ENCODE data around the gene SUSD2.
"Not testable (repeated sequence)": the region's sequence is repeated elsewhere in the genome, so short reads cannot be mapped to it uniquely, and the experiment has no call there.

SUSD2 gene

DNA sequence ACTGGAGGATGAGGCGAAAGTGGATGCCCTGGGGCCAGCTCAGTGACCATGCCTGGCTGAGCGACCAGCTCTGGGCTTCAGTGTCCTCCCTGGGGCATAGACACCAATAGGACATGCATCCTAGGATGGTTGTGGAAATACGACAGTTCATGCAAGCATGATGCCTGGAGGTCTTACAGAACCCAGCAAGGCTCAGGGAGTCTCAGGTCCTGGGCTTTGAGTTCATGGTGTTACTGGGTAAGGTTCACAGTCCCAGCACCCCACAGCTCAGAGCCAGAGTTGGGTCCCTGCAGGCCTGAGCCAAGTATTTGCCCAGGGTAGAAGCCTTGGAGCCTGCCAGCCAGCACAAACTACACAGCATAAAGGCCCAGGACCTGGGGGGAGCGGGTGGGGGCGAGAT, 4.2 kb upstream of the SUSD2 start:
- DNase-seq: no peak

- no peak for DNase-seq
These were observed 3.8 kb upstream of the SUSD2 start for GRCh38 chr22:24177456-24177855.

DNA sequence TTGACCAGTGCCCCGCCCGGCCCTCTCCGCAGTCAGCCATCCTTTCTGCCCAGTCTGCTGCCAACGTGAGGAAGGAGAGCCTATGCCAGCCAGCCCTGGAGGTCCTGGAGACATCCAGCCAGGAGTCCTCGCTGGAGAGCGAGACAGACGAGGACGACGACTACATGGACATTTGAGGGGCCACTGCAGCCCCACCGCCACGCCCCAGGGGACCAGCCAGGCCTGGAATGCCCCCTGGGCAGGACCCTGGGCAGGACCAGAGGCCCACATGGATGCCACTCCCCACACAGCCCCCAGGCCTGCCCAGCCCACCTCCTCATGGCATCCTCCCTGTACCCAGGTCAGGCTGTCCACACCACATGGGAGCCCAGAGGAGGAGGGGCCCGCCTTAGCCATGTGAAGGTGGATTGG, 3.3 kb upstream of the SUSD2 start:
- no peak for DNase-seq

DNA sequence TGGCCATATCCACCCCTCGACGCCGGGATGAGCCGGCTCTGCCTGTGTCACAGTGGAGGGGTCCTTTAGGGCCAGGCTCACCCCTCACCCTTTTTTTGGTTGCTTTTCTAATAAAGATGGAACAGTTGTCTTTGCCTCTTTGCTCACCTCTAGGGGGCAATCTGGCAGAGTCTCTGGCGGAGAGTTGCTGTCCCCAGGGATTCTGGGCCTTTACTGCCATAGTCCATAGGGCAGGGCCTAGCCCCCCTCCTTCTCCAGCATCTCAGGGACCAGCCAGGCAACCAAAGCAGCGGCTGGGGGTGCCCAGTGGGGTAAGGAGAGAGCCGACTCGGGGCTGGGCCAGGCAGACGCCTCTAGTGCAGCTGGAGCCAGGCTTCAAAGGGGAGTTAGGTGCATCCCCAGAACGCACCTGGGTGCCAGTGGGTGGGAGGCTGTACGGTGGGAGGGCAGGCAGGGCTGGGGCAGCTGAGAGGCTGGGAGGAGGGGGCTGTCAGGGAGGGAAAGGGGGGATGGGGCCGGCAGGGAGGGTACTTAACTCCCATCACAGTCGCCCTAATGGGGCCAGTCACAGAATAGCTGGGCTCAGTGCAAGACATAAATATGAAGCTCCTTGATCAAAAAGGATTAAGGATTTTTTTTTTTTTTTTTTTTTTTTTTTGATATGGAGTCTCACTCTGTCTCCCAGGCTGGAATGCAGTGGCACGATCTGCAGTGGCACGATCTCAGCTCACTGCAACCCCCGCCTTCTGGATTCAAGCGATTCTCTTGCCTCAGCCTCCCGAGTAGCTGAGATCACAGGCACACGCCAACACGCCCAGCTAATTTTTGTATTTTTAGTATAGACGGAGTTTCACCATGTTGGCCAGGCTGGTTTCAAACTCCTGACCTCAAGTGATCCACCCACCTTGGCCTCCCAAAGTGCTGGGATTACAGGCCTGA, 2.5 kb upstream of the SUSD2 start:
- no peak for DNase-seq

DNA sequence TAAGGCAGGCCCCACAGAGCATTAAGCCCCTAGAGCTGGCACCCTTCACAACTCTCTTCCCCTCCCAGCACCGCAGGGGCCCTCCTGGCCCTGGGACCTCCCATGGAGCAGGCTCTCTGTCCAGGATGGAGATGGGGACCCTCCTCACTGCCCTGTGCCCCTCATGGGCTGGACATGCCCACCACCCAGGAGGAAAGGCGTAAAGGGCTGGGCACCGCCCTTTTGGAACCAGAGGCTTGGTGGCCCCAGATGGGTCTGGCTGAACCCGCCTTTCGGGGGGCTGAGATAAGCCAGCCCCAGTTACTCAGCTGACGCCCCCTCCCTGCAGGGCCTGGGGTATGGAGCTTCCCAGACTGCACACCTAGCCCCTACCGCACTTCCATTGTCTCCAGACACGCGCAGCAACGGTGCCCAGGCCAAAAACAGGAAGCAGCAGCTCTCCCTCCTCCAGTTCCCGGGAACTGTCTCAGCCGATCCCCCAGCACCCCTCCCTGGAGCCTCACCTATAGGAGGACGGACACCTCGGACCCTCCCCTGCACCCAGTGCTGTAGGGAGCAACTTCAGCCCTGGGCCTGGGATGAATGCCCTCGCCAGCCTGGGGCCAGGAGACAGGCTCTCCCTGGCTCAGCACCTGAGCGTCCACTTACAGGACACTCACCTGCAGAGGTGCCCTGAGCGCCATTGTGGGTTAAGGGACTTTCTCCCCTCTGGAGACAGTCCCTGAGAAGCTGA, 1.6 kb upstream of the SUSD2 start:
- DNase-seq: no peak

DNA sequence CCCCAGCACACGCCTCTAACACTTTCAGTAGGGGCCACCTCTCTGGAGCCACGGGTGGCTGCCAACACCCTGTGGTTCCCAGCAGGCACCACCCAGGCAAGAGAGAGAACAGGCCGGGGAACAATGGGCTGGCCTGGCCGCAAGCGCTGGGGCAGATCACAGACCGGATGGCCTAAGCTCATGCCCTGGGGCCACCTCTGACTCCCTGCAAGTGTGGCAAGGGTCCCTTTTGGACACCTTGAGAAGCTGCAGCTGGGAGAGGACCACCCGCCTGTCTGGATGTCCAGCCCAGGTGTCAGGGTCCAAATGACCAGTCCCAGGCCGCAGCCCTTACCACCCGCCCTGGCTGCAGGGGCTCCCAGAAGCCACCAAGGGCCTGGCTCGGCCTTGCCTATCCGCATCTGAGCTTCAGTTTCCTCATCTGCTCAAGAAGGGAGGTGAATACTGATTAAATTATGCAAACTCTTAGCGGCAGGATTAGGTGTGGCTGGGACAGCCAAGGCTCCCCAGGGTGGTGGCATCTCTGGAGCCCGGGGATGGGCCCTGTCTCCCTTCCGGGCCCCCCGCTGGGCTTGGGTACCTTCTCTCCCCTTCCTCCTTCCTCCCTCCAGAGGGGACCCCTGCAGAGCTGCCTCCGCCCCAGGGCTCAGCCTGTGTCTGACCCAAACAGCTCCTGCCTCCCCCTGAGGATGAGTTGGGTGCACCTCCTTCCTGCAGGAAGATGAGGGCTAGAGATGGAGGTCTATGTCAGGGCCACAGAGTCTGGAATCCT, 785 bp upstream of the SUSD2 start:
- no peak for DNase-seq

DNA sequence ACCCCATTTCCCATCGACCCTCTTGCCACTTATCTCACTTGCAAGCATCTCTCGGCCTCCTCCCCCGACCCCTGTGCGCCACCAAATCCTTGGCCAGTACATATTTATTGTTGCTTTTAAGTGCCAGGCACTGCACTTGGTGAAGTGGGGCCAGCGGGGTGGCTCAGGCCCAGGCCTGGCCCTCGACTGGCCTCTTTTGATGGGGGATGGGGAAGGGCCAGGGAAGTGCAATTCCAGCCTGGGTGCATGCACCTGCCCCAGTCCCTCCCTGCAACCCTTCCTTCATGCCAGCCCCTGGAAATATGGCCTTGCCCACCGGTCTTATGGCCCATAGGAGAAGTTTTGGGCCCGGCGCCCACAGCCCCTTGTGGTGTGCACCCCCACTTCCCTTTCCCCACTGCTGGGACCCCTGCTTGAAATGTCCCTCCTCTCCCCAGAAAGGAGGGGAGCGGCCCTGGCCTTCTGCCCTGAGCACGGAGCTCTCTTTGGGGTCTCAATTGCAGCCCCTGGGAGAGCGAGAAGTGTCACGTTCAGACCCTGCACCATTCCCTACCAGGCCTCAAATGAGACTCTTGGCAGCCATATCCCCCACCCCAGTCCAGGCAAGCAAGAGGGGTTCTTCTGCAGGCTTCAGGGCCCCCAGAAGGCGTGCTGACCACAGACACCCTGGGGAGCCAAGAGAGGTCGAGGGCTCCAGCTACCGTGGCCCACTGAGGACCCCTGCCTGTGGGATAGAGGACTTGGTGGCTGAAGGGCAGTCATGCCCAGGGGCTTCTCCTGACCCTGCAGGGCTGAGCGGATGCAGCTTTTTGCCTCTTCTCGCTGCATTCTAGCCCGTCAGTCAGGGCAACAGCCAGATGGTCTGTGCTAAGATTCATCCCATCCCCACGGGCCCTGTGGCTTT, 961 bp downstream of the SUSD2 start:
- peak; percentile 14 for DNase-seq

- DNase-seq: not testable (repeated sequence)
These were observed 1.6 kb downstream of the SUSD2 start for GRCh38 chr22:24182900-24183246.

GRCh38 chr22:24183321-24184031, 2.2 kb downstream of the SUSD2 start:
- DNase-seq: no peak

DNA sequence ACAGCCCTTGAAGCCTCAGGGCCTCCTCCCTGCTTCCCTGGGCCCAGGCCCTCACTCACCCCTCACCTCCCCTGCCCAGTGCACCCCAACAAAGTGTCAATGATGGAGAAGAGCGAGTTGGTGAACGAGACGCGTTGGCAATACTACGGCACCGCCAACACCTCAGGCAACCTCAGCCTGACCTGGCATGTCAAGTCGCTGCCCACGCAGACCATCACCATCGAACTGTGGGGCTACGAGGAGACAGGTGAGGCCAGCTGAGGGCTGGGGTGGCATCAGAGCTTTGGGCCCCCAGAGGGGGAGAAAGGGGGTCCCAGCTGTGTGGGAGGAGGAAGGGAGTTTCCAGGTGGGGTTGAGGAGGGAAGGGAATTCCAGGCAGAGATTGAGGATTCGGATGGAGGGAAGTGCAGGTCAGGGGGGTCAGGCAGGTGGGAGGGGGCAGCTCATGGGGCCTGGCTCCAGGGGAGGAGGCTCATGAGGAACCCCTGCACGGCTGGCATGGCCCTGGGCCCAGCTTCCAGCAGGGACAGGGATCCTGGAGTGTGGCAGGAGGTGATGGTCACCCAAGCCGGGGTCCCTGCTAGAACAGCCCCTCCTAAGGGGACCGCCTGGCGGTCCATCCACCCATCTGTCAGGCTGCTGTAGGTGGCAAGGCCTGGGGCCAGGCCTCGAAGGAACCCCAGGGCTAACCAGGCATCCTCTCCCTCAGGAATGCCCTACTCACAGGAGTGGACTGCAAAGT, 2.9 kb downstream of the SUSD2 start:
- DNase-seq: no peak

- DNase-seq: no peak
These were observed 3.8 kb downstream of the SUSD2 start for GRCh38 chr22:24185001-24185500.

GRCh38 chr22:24185501-24186351, 4.4 kb downstream of the SUSD2 start:
- no peak for DNase-seq

GRCh38 chr22:24186352-24186740, 5.1 kb downstream of the SUSD2 start:
- no peak for DNase-seq

- no peak for DNase-seq
These were observed 5.8 kb downstream of the SUSD2 start for GRCh38 chr22:24186892-24187670.

GRCh38 chr22:24187731-24188644, 6.7 kb downstream of the SUSD2 start:
- DNase-seq: no peak

GRCh38 chr22:24188705-24189248, 7.5 kb downstream of the SUSD2 start:
- DNase-seq: no peak

Data from CD4-positive, alpha-beta T cell treated with Interleukin-17A for 1 hour (primary cell).